GM19239 (cell line): Measurements from ENCODE around the gene CHRNA4.

Experiments used
- DNase-seq: peaks from one replicate; pipeline ENCODE4 v3.0.0; 2011; ENCODE audit warnings: low spot score; ENCODE audit not compliant: insufficient read length
- FAIRE-seq: peaks from 2 replicates; lab custom pipeline; 2011; peaks lifted over from hg19 to GRCh38; lab: Jason Lieb, UNC

The CHRNA4 gene

DNA sequence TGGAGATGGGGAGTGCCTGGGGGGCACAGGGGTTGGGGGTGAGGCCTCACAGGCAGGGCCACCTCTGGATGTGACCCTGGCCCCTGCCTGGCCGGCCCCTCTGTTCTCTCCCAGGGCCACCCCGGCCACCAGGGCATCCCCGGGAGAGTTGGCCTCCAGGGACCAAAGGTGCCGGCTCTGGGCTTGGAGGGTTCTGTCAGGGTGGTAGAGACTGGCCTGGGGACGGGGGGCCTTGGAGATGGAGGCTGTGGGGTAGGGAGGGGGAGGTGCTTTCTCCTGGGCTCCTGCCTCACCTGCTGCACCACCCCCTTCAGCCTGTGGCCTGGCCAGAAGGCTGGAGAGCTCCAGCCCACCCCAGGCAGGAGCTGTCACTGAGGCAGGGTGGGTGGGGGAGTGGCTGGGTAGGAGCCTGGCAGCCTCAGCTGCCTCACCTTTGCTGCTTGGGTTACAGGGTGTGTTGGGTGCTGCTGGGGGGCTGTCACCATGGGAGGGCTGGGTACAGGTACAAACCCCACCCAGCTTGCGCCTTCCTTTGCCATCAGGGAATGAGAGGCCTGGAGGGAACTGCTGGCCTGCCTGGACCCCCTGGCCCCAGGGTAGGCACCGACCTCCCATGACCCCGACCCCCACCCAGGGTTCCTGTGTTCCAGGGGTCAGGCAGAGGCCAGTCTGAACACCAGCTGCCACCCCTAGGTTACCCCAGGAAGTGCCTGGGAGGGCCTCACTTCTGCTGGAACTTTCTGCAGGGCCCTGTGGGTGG, 35.4 kb downstream of the CHRNA4 start:
- FAIRE-seq (no peak), DNase-seq (no peak)

- DNase-seq (no peak), FAIRE-seq (no peak)
Observed at GRCh38 chr20:63325021-63325471, 36.1 kb downstream of the CHRNA4 start.

DNA sequence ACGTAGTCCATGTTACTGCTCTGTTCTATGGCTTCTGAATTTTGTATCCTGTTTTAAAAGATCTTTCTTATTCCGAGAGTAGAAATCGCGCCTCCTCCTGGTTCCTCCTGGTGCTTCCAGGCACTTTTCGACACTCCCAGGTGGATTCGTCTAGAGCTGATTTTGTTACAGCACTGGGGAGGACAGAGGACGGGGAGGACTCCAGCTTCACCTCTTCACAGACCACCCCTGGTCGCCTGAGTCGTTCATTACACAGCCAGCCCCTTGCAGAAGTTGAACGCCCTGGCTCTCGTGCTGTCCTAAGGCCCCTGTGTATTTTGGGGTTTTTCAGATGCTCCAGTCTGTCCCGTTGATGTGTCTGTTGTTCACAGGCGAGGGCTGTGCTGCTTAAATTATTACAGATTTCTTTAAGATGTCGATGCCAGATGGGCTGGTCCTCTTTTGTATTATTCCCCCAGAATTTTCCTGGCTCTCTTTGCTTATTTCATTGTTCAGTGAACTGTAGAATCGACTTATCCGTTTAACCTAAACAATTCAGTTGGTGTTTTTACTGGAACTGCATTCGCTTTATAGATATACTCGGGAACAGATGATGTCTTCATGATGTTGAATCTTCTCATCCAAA, 37.7 kb downstream of the CHRNA4 start:
- no peak for DNase-seq
- FAIRE-seq = no peak

- FAIRE-seq (no peak), DNase-seq (no peak)
Observed at GRCh38 chr20:63322933-63323273, 38.2 kb downstream of the CHRNA4 start.

- FAIRE-seq (no peak), DNase-seq (no peak)
Observed at GRCh38 chr20:63322146-63322932, 38.8 kb downstream of the CHRNA4 start.

GRCh38 chr20:63321148-63321831, 39.9 kb downstream of the CHRNA4 start:
- FAIRE-seq = no peak
- DNase-seq = no peak

DNA sequence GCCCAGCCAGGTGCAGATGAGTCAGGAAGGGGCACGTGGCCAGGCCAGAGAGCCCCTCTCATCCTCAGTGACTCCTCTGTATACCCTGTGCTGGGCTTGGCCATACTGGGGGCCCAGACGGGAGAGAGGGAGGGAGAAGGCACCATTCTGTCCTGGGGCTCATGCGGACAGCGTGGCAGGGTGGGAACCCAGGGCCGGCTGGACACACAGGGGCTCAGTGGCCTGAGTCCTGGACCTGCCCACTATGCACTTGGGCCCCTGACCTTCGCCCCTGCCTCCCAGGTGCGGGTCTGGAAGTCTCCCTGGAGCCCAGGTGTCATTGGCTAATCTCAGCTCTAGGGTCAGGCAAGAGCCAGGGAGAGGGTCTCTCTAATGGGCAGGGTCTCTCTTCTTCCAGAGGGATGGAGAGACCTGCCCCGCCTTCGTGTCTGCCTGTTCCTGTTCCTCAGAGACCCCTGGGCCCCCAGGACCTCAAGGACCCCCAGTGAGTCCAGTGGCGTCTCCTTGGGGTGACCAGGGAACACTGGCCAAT, 40.5 kb downstream of the CHRNA4 start:
- DNase-seq (no peak), FAIRE-seq (no peak)

DNA sequence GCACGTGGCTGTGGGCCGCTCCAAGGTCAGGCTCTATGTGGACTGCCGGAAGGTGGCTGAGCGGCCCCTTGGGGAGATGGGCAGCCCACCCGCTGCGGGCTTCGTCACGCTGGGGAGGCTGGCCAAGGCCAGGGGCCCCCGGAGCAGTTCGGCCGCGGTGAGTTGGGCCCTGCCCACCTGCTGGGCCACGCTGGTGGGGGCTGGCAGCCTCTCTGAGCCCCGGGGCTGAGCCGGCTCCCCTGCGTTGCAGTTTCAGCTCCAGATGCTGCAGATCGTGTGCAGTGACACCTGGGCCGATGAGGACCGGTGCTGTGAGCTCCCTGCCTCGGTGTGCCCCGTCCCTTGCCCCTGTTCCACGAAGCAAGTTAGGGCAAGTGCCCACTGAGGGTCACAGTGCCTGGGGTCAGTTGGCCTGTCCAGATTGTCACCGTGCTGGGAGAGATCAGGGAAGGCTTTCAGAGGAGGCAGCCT, 41.1 kb downstream of the CHRNA4 start:
- DNase-seq = no peak
- no peak for FAIRE-seq

DNA sequence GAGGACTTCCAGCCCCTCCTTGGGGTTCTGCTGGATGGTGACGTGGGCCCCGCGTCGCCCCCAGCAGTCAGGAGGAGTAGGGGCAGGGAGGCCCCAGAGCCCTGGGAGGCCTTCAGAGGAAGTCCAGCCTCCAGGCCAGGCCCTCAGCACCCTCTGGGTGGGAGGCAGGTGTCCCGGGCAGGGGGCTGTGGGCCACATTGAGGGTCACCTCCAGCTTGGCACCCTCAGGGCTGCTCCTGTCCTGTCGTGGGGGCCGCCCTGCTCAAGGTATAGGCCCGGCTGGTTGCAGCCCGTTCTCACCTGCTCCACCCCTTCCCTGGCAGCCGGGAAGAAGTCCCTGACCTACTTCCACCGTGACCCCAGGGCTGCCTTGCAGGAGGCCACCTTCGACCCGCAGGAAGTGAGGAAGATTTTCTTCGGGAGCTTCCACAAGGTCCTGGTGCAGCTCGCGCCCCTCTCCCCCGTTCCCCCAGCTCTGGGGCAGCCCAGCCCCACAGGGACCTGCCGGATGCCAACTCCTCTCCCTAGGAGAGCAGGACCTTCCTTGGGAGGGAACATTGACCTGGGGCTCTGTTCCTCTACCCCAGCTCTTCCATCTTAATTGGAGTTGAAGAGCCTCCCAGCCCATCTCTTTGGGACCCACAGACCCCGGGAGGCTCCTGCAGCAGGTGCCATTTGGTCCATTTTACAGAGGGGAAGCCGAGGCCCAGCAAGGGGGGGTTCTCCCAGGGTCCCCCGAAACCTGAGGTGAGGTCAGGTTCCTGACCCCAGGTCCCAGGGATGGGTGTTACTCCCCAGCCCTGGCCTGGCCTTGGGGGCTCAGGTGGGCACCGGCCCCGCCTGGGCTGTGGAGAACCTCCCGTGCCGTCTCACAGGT, 41.7 kb downstream of the CHRNA4 start:
- FAIRE-seq (no peak), DNase-seq (no peak)

- DNase-seq (no peak), FAIRE-seq (no peak)
Observed at GRCh38 chr20:63318391-63319163, 42.6 kb downstream of the CHRNA4 start.

DNA sequence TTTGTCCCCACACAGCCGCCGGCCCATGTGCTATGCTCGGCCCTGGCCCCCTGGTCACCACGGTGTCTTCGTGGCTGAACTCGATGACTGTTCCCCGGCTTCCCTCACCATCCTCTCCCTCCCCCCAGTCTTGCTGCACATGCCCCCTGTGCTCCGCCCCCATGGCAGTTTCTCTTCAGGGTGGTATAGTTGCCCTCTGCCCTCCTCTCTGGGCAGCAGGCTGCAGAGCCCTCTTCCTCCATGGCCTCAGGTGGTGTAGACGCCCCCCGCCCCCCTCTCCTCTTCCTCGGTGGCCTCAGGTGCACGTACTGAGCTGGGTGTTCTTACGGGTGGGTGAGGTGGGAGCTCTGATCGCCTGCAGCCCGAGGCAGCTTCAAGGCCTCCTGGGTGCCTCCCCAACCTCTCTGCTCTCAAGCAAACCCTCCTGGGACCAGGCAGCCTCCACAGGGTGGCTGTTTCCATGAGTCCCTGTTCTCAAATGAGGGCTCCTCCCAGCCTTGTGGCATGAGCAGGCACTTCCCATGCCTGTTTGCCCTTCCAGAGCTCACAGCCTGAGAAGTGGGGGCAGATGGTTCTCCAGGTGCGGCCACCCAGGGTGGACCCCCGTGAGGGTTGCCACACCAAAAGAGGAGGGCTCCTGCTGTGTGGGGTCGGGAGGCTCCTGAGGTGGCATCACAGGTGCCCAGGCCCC, 43.4 kb downstream of the CHRNA4 start:
- FAIRE-seq = no peak
- DNase-seq = no peak

- no peak for FAIRE-seq
- DNase-seq = no peak
Observed at GRCh38 chr20:63317061-63317460, 44.1 kb downstream of the CHRNA4 start.

- DNase-seq = no peak
- no peak for FAIRE-seq
Observed at GRCh38 chr20:63316502-63316921, 44.6 kb downstream of the CHRNA4 start.

- no peak for FAIRE-seq
Observed at GRCh38 chr20:63315731-63316491, 45.2 kb downstream of the CHRNA4 start.

DNA sequence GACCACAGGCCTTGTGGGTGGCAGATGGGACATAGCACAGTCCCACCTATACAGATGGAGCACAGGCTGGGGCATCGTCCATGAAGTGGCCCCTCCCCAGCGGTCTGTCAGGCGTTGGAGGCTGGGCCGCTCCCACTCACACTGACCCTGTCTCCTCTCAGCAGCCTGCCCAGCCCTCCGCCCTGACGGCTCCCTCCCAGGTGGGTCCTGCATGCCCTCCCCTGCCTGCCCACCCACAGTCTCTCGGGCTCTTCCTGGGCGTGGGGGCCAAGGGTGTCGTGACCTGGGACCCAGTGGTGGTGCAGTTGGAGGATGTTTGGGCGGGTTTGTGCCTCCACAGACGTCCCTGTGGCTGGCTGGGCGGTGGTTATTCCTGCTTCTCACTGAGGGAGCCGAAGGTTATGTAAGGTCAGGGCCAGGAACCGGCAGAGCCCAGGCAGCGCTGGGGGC, 45.9 kb downstream of the CHRNA4 start:
- DNase-seq (no peak), FAIRE-seq (no peak)

More at GRCh38 chr20:63315731-63316491, 45.2 kb downstream of the CHRNA4 start:
- no peak for DNase-seq

DNA sequence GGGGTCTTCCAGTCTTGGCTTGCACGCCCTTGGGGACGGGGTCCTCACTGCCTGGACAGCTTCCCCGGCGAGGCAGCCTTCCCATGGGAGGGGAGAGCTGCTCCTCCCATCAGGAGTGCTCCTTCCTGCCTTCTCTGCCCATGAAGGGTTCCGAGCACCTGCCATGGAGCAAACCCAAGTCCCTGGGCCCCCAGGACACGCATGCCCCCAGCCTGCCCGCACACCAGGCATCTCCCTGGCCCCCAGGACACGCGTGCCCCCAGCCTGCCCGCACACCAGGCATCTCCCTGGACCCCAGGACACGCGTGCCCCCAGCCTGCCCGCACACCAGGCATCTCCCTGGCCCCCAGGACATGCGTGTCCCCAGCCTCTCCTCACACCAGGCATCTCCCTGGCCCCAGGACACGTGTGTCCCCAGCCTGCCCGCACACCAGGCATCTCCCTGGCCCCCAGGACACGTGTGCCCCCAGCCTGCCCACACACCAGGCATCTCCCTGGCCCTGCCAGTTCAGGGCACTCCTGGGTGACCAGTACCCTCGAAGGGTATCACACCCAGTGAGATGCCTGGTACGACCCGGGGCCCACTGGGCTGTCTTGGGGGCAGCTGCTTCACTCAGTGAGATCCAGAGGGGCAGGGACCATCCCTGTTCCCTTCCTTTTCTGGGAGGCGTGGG, 46.4 kb downstream of the CHRNA4 start:
- DNase-seq (no peak), FAIRE-seq (no peak)
